Measurements from ENCODE around the gene TNNI3K.

Gene TNNI3K

GRCh38 chr1:74571493-74571800, 336.3 kb downstream of the TNNI3K start:
- no peaks in the 10 kb centered on the region for H3K9me3 ChIP-seq (ENCODE audit: control insufficient read depth, low read length)
- H3K4me1 ChIP-seq = no peaks in the 10 kb centered on the region

GRCh38 chr1:74571891-74572290, 336.7 kb downstream of the TNNI3K start:
- H3K4me2 ChIP-seq (ENCODE audit: low read length) = no peak overlapping the region
- no peak overlapping the region for H3K4me3 ChIP-seq (ENCODE audit: low read depth, low read length)
- no peaks in the 10 kb centered on the region for H3K27me3 ChIP-seq (ENCODE audit: control insufficient read depth, insufficient read depth, low read length)
- TF ChIP-seq CTCF (IDR thresholded peaks at IDR 0.05) = no peak
- H2AFZ ChIP-seq = no peak overlapping the region
- no peak overlapping the region for H3K9ac ChIP-seq
- H3K27ac ChIP-seq = no peak overlapping the region
- no peaks in the 10 kb centered on the region for H3K79me2 ChIP-seq
- no peaks in the 10 kb centered on the region for H3K4me1 ChIP-seq
- H3K36me3 ChIP-seq (ENCODE audit: control insufficient read depth, insufficient read depth, low read length) = no peaks in the 10 kb centered on the region
- H3K9me3 ChIP-seq (ENCODE audit: control insufficient read depth, low read length) = no peaks in the 10 kb centered on the region

More at GRCh38 chr1:74571493-74571800, 336.3 kb downstream of the TNNI3K start:
- Histone ChIP-seq H2AFZ (no peak overlapping the region), H3K4me2 (ENCODE audit: low read length) (no peak overlapping the region), H3K9ac (no peak overlapping the region), H3K79me2 (no peaks in the 10 kb centered on the region), H3K4me3 (ENCODE audit: low read depth, low read length) (no peak overlapping the region), H3K36me3 (ENCODE audit: control insufficient read depth, insufficient read depth, low read length) (no peaks in the 10 kb centered on the region), H3K27ac (no peak overlapping the region), H3K27me3 (ENCODE audit: control insufficient read depth, insufficient read depth, low read length) (no peaks in the 10 kb centered on the region)
- no peak for TF ChIP-seq CTCF (IDR thresholded peaks at IDR 0.05)

GRCh38 chr1:74578101-74578500, 342.9 kb downstream of the TNNI3K start:
- H2AFZ ChIP-seq = no peak overlapping the region
- H3K9ac ChIP-seq = no peak overlapping the region
- H3K27ac ChIP-seq = no peak overlapping the region
- no peaks in the 10 kb centered on the region for H3K9me3 ChIP-seq (ENCODE audit: control insufficient read depth, low read length)
- no peaks in the 10 kb centered on the region for H3K4me1 ChIP-seq
- no peak for TF ChIP-seq CTCF (IDR thresholded peaks at IDR 0.05)
- H3K36me3 ChIP-seq (ENCODE audit: control insufficient read depth, insufficient read depth, low read length) = no peaks in the 10 kb centered on the region
- no peaks in the 10 kb centered on the region for H3K79me2 ChIP-seq
- no peak overlapping the region for H3K4me3 ChIP-seq (ENCODE audit: low read depth, low read length)
- no peak overlapping the region for H3K4me2 ChIP-seq (ENCODE audit: low read length)
- no peaks in the 10 kb centered on the region for H3K27me3 ChIP-seq (ENCODE audit: control insufficient read depth, insufficient read depth, low read length)

GRCh38 chr1:74579425-74579824, 344.2 kb downstream of the TNNI3K start:
- no peaks in the 10 kb centered on the region for H3K4me1 ChIP-seq
- no peaks in the 10 kb centered on the region for H3K9me3 ChIP-seq (ENCODE audit: control insufficient read depth, low read length)
- H3K79me2 ChIP-seq = no peaks in the 10 kb centered on the region
- H3K4me2 ChIP-seq (ENCODE audit: low read length) = no peak overlapping the region
- no peak for TF ChIP-seq CTCF (IDR thresholded peaks at IDR 0.05)
- no peaks in the 10 kb centered on the region for H3K36me3 ChIP-seq (ENCODE audit: control insufficient read depth, insufficient read depth, low read length)
- no peak overlapping the region for H2AFZ ChIP-seq
- H3K27ac ChIP-seq = no peak overlapping the region
- no peak overlapping the region for H3K9ac ChIP-seq
- H3K4me3 ChIP-seq (ENCODE audit: low read depth, low read length) = no peak overlapping the region
- no peaks in the 10 kb centered on the region for H3K27me3 ChIP-seq (ENCODE audit: control insufficient read depth, insufficient read depth, low read length)

GRCh38 chr1:74583397-74583796, 348.2 kb downstream of the TNNI3K start:
- H3K4me3 ChIP-seq (ENCODE audit: low read depth, low read length) = no peak overlapping the region
- no peak overlapping the region for H3K9ac ChIP-seq
- H3K4me2 ChIP-seq (ENCODE audit: low read length) = no peak overlapping the region
- no peak for TF ChIP-seq CTCF (IDR thresholded peaks at IDR 0.05)
- H3K4me1 ChIP-seq = no peaks in the 10 kb centered on the region
- H3K36me3 ChIP-seq (ENCODE audit: control insufficient read depth, insufficient read depth, low read length) = no peaks in the 10 kb centered on the region
- H2AFZ ChIP-seq = no peak overlapping the region
- H3K9me3 ChIP-seq (ENCODE audit: control insufficient read depth, low read length) = no peaks in the 10 kb centered on the region
- no peaks in the 10 kb centered on the region for H3K79me2 ChIP-seq
- no peaks in the 10 kb centered on the region for H3K27me3 ChIP-seq (ENCODE audit: control insufficient read depth, insufficient read depth, low read length)
- H3K27ac ChIP-seq = no peak overlapping the region
